ENCODE measurements around the gene CCDC178.

CCDC178 gene

GRCh38 chr18:33123862-33124518, 316.5 kb downstream of the CCDC178 start:
- no peak for DNase-seq (ENCODE audit: low read depth)

- no peak for DNase-seq (ENCODE audit: low read depth)
Measured at GRCh38 chr18:33116376-33116775, 324.1 kb downstream of the CCDC178 start.

GRCh38 chr18:33115917-33116316, 324.6 kb downstream of the CCDC178 start:
- DNase-seq (ENCODE audit: low read depth): no peak

GRCh38 chr18:33115476-33115875, 325.0 kb downstream of the CCDC178 start:
- no peak for DNase-seq (ENCODE audit: low read depth)

- no peak for DNase-seq (ENCODE audit: low read depth)
Measured at GRCh38 chr18:33114749-33115148, 325.8 kb downstream of the CCDC178 start.

- no peak for DNase-seq (ENCODE audit: low read depth)
Measured at GRCh38 chr18:33113416-33113815, 327.1 kb downstream of the CCDC178 start.

- no peak for DNase-seq (ENCODE audit: low read depth)
Measured at GRCh38 chr18:33107511-33107910, 333.0 kb downstream of the CCDC178 start.

GRCh38 chr18:33101316-33101715, 339.2 kb downstream of the CCDC178 start:
- no peak for DNase-seq (ENCODE audit: low read depth)

GRCh38 chr18:33099626-33100025, 340.9 kb downstream of the CCDC178 start:
- DNase-seq (ENCODE audit: low read depth): no peak

- no peak for DNase-seq (ENCODE audit: low read depth)
Measured at GRCh38 chr18:33097126-33097525, 343.4 kb downstream of the CCDC178 start.

- no peak for DNase-seq (ENCODE audit: low read depth)
Measured at GRCh38 chr18:33090461-33090860, 350.1 kb downstream of the CCDC178 start.

GRCh38 chr18:33076601-33077000, 363.9 kb downstream of the CCDC178 start:
- DNase-seq (ENCODE audit: low read depth): no peak

GRCh38 chr18:33074125-33074524, 366.4 kb downstream of the CCDC178 start:
- DNase-seq (ENCODE audit: low read depth): no peak

GRCh38 chr18:33062834-33063364, 377.6 kb downstream of the CCDC178 start:
- no peak for DNase-seq (ENCODE audit: low read depth)

GRCh38 chr18:33052886-33053285, 387.6 kb downstream of the CCDC178 start:
- no peak for DNase-seq (ENCODE audit: low read depth)

GRCh38 chr18:33051407-33051806, 389.1 kb downstream of the CCDC178 start:
- no peak for DNase-seq (ENCODE audit: low read depth)

GRCh38 chr18:33040213-33040612, 400.3 kb downstream of the CCDC178 start:
- no peak for DNase-seq (ENCODE audit: low read depth)

GRCh38 chr18:33034945-33035344, 405.6 kb downstream of the CCDC178 start:
- no peak for DNase-seq (ENCODE audit: low read depth)

GRCh38 chr18:33034212-33034611, 406.3 kb downstream of the CCDC178 start:
- no peak for DNase-seq (ENCODE audit: low read depth)

GRCh38 chr18:33022370-33022769, 418.2 kb downstream of the CCDC178 start:
- DNase-seq (ENCODE audit: low read depth): no peak

- no peak for DNase-seq (ENCODE audit: low read depth)
Measured at GRCh38 chr18:33020877-33021276, 419.6 kb downstream of the CCDC178 start.

- no peak for DNase-seq (ENCODE audit: low read depth)
Measured at GRCh38 chr18:33014060-33014796, 426.3 kb downstream of the CCDC178 start.

- DNase-seq (ENCODE audit: low read depth): no peak
Measured at GRCh38 chr18:33010149-33010548, 430.4 kb downstream of the CCDC178 start.

Measured in HS-27A (cell line).